Adrenal gland (tissue), 5 donors: ENCODE measurements around the gene BTBD9.

ENCODE experiments used
- CTCF ChIP-seq, 6 experiments: fragments of 450-650 bp in 4 of 6; fragments of 200-600 bp in 2 of 6; sonication (generic) in 1 of 6; IDR thresholded peaks; 1 replicate in 5 of 6; 2 replicates in 1 of 6; pipeline versions ENCODE4 v1.5.1 to v1.8.0; 2016 to 2021; ENCODE audit warnings: antibody characterized with exemption in 6 of 6, mild to moderate bottlenecking in 2 of 6, moderate library complexity in 1 of 6
- POLR2A ChIP-seq, 2 donors: fragments of 450-650 bp; IDR thresholded peaks; one replicate each; pipeline ENCODE4 v1.6.1; 2017; ENCODE audit warnings: antibody characterized with exemption in 2 of 2, mild to moderate bottlenecking in 2 of 2, moderate library complexity in 1 of 2
- donor health status: DM: no; HTN: no; CAD: no.

GRCh38 chr6:38138374-38138773 lies 501.4 kb downstream of the BTBD9 start:
- TF ChIP-seq POLR2A (IDR thresholded peaks at IDR 0.05) (no peak), CTCF (IDR thresholded peaks at IDR 0.05) (no peak)
